Adipocyte (in vitro differentiated cells): ENCODE data around the gene AKR1C8.
"Not testable (repeated sequence)": the region's sequence is repeated elsewhere in the genome, so short reads cannot be mapped to it uniquely, and the experiment has no call there.

Experiments used
- DNase-seq: peaks from one replicate; pipeline ENCODE4 v3.0.0-alpha.2; 2015; ENCODE audit warnings: low read depth
- H3K27me3 ChIP-seq: replicated peaks from 2 replicates; pipeline ENCODE4 v1.7.0; 2013; ENCODE audit warnings: mild to moderate bottlenecking, low read length, moderate library complexity; ENCODE audit not compliant: control insufficient read depth, insufficient read depth
- H3K36me3 ChIP-seq: 2 replicates; pipeline ENCODE4 v1.7.0; 2013; ENCODE audit warnings: low read length, mild to moderate bottlenecking, moderate library complexity; ENCODE audit not compliant: control insufficient read depth, insufficient read depth, severe bottlenecking
- H3K4me1 ChIP-seq: 2 replicates; pipeline ENCODE4 v1.7.0; 2013; ENCODE audit warnings: mild to moderate bottlenecking, low read length, moderate library complexity; ENCODE audit not compliant: control insufficient read depth, insufficient read depth
- H3K4me3 ChIP-seq: 2 replicates; pipeline ENCODE4 v1.7.0; 2013; ENCODE audit warnings: mild to moderate bottlenecking, low read length, moderate library complexity
- H3K9ac ChIP-seq: 2 replicates; pipeline ENCODE4 v1.7.0; 2013; ENCODE audit warnings: mild to moderate bottlenecking, low read length, moderate library complexity
- H3K9me3 ChIP-seq: 2 replicates; pipeline ENCODE4 v1.7.0; 2013; ENCODE audit warnings: mild to moderate bottlenecking, low read length, moderate library complexity; ENCODE audit not compliant: control insufficient read depth

AKR1C8 gene

DNA sequence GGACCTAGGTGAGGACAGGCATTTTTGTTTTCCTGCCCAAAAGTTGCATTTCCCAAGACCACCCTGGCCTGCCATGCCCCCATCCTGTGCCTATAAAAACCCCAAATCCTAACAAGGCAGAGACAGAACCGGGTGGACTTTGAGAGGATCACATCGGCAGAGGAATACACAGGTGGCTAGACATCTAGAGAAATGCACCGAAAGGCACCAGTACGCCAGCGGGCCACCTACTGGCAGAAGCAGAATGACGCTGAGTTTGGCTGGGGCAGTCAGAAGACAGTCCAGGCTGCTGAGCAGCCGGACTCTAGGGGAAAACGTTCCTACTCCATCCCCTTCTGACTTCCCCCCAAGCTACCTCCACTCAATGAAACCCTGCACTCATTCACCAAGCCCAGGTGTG lies 14.4 kb upstream of the AKR1C8 start:
- H3K4me3 ChIP-seq = no peak overlapping the region
- H3K27me3 ChIP-seq = no peaks in the 10 kb centered on the region
- H3K4me1 ChIP-seq = no peaks in the 10 kb centered on the region
- H3K9me3 ChIP-seq = peaks cover 11% of the 10 kb centered on the region
- no peaks in the 10 kb centered on the region for H3K36me3 ChIP-seq
- no peak overlapping the region for H3K9ac ChIP-seq
- no peak for DNase-seq

DNA sequence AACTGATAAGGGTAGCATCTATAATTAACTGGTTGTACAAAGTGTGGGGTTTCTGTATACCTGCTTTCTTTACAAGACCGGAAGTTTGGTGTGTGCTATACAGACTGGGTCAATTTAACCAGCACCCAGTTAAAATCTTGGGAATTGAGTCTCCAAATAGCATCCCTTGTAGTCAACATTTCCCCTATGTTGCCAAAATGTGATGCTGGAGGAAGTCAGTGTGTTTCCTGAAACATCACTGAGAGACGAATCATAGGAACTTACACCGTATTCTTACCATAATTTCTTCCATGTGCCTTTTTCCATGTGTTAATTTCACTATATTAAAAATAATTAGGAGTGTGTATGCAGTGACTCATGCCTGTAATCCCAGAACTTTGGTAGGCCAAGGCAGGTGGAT lies 13.4 kb upstream of the AKR1C8 start:
- H3K27me3 ChIP-seq = no peaks in the 10 kb centered on the region
- no peaks in the 10 kb centered on the region for H3K36me3 ChIP-seq
- peaks cover 7% of the 10 kb centered on the region for H3K9me3 ChIP-seq
- H3K4me3 ChIP-seq = no peak overlapping the region
- no peaks in the 10 kb centered on the region for H3K4me1 ChIP-seq
- no peak overlapping the region for H3K9ac ChIP-seq
- no peak for DNase-seq

DNA sequence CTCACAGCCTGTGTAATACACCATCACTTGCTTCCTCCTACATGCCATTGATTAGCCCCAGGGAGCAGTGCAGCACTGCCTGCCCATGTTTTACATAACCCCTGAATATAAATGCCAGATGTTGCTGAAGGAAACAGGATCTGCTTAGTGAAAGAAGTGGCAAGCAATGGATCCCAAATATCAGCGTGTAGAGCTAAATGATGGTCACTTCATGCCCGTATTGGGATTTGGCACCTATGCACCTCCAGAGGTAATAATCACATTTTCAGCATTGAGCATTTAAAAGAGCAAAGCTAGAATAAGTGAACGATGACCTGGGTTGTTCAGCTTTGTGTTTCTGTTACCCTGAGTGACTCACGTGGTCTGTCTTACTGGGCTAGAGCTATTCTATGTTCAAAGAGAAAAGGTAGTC lies 11.8 kb upstream of the AKR1C8 start, which contains the start of gene AKR1C4:
Gene AKR1C4 (plus strand): TSS at position 136 of the 412 bp plus-strand sequence. CDS start 31 bp downstream, at position 167.
- Histone ChIP-seq H3K27me3 (no peaks in the 10 kb centered on the region), H3K4me1 (no peaks in the 10 kb centered on the region), H3K9ac (no peak within 1 kb of the TSS), H3K36me3 (no peaks in the 10 kb centered on the region), H3K4me3 (no peak within 1 kb of the TSS), H3K9me3 (no peaks in the 10 kb centered on the region)
- peak; percentile 1 for DNase-seq

DNA sequence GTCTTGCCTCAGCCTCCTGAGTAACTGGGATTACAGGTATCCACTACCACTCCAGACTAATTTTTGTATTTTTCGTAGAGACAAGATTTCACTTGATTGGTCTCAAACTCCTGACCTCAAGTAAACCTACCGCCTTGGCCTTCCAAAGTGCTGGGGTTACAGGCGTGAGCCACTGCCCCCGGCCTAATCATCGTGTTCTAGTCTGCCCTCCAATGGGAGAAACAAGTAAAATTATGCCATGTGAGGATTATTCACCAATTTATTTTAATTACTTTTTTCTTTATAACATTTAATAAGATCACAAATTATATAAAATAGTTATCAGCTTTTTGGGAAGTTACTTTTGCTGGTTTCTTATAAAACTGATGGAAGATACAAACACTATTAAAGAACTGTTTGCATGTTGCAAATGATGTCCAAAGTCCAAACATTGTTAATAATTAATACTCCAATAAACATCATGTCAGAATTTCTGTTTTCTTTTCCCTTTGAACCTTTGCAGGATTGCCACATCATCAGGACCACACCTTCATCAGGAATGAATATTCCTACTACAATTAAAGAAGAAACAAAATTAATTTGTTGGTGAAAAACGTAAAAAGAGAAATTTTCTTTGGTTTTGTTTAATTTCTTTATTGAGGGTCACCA lies 10.9 kb upstream of the AKR1C8 start:
- no peaks in the 10 kb centered on the region for H3K9me3 ChIP-seq
- H3K4me1 ChIP-seq = no peaks in the 10 kb centered on the region
- H3K27me3 ChIP-seq = no peaks in the 10 kb centered on the region
- no peaks in the 10 kb centered on the region for H3K36me3 ChIP-seq
- H3K4me3 ChIP-seq = no peak overlapping the region
- H3K9ac ChIP-seq = no peak overlapping the region
- DNase-seq = no peak

DNA sequence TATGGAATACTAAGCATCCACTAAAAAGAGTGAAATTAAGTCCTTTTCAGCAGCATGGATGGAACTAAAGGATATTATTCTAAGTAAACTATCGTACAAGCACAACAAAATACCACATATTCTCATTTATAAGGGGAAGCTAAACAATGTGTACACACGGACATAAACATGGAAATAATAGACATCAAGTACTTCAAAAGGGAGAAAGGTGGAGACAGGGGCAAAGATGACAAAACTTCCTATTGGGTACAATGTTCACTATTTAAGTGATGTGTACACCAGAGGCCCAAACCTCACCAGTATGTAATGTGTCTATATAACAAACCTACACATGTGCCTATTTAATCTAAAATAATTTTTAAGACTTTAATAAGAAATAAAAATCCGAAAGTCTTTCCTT lies 9.5 kb upstream of the AKR1C8 start:
- no peak for DNase-seq
- H3K36me3 ChIP-seq = no peaks in the 10 kb centered on the region
- H3K4me3 ChIP-seq = no peak overlapping the region
- no peaks in the 10 kb centered on the region for H3K27me3 ChIP-seq
- no peak overlapping the region for H3K9ac ChIP-seq
- no peaks in the 10 kb centered on the region for H3K9me3 ChIP-seq
- H3K4me1 ChIP-seq = no peaks in the 10 kb centered on the region

DNA sequence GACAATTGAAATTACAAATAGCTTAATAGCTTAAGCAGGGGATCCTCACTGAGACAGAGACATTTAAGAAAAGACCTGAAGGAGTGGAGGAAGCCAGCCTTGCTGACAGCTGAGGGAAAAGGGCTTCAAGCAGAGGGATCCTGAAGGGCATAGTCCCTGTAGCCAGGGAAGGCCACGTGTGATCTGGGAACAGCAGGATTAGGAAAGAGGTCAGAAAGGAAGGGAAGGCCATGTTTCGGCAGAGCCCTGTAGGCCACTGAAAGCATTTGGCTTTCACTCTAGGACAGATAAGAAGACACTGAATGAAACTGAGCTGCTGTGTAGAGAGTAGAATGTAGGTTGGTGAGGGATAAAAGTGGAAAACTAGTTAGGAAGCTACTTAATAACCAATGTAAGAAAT lies 3.4 kb upstream of the AKR1C8 start:
- Histone ChIP-seq H3K4me1 (peaks cover 36% of the 10 kb centered on the region), H3K27me3 (no peaks in the 10 kb centered on the region), H3K36me3 (no peaks in the 10 kb centered on the region), H3K9ac (no peak overlapping the region), H3K4me3 (no peak overlapping the region), H3K9me3 (no peaks in the 10 kb centered on the region)
- no peak for DNase-seq

DNA sequence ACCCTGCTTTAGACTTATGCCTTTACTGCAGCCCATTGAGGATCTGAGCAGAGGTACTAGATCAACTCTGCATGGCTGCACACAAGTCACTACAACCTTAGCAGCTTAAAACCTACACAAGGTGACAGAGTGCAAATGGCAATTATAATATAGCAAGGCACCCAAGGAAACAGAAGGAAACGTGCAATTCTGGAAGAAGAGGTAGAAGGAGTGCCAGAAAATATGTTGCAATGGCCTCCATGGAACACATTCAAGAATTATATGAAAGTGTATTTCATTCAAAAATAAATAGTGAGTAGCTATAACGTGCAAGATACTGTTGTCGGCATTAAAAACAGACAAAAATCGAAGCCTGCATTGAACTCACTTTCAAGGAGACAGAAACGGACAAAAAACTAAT lies 2.9 kb upstream of the AKR1C8 start:
- no peaks in the 10 kb centered on the region for H3K36me3 ChIP-seq
- no peak for DNase-seq
- H3K9ac ChIP-seq = no peak overlapping the region
- H3K9me3 ChIP-seq = no peaks in the 10 kb centered on the region
- no peaks in the 10 kb centered on the region for H3K27me3 ChIP-seq
- H3K4me1 ChIP-seq = peaks cover 36% of the 10 kb centered on the region
- no peak overlapping the region for H3K4me3 ChIP-seq

DNA sequence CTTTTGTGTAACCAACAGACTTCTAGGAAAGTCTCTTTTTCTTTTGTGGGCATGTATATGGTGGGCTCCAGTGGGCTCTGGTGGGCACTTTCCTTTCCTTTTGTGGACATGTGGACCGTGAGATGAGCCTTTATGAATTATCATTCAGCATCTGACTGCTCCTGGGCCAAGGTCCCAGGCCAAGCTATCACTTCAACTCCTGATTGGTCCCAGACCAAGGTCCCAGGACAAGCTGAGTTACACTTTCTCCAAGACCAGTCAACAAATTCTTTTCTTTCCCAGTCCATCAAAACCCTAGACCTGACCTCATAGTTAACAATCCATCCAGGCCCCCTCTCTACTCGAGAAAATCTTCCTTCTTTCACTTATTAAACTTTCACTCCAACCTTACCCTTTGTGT lies 1.0 kb downstream of the AKR1C8 start:
- H3K36me3 ChIP-seq = no peaks in the 10 kb centered on the region
- no peak overlapping the region for H3K4me3 ChIP-seq
- H3K27me3 ChIP-seq = no peaks in the 10 kb centered on the region
- DNase-seq = no peak
- H3K9ac ChIP-seq = no peak overlapping the region
- H3K4me1 ChIP-seq = peaks cover 35% of the 10 kb centered on the region
- H3K9me3 ChIP-seq = no peaks in the 10 kb centered on the region

DNA sequence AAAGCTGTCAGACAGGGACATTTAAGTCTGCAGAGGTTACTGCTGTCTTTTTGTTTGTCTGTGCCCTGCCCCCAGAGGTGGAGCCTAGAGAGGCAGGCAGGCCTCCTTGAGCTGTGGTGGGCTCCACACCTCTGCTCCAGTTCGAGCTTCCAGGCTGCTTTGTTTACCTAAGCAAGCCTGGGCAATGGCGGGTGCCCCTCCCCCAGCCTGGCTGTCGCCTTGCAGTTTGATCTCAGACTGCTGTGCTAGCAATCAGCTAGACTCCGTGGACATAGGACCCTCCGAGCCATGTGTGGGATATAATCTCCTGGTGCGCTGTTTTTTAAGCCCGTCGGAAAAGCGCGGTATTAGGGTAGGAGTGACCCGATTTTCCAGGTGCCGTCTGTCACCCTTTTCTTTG lies 4.4 kb downstream of the AKR1C8 start:
- H3K4me3 ChIP-seq, H3K27me3 ChIP-seq: not testable (repeated sequence)

DNA sequence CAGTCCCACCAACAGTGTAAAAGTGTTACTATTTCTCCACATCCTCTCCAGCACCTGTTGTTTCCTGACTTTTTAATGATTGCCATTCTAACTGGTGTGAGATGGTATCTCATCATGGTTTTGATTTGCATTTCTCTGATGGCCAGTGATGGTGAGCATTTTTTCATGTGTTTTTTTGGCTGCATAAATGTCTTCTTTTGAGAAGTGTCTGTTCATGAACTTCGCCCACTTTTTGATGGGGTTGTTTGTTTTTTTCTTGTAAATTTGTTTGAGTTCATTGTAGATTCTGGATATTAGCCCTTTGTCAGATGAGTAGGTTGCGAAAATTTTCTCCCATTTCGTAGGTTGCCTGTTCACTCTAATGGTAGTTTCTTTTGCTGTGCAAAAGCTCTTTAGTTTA lies 9.4 kb downstream of the AKR1C8 start:
- H3K36me3 ChIP-seq, H3K4me3 ChIP-seq, DNase-seq, H3K27me3 ChIP-seq, H3K9ac ChIP-seq, H3K9me3 ChIP-seq, H3K4me1 ChIP-seq: not testable (repeated sequence)

More for the DNA sequence above, 4.4 kb downstream of the AKR1C8 start:
- not testable (repeated sequence) for H3K9me3 ChIP-seq, H3K36me3 ChIP-seq, DNase-seq, H3K9ac ChIP-seq
- peaks cover 12% of the 10 kb centered on the region for H3K4me1 ChIP-seq

DNA sequence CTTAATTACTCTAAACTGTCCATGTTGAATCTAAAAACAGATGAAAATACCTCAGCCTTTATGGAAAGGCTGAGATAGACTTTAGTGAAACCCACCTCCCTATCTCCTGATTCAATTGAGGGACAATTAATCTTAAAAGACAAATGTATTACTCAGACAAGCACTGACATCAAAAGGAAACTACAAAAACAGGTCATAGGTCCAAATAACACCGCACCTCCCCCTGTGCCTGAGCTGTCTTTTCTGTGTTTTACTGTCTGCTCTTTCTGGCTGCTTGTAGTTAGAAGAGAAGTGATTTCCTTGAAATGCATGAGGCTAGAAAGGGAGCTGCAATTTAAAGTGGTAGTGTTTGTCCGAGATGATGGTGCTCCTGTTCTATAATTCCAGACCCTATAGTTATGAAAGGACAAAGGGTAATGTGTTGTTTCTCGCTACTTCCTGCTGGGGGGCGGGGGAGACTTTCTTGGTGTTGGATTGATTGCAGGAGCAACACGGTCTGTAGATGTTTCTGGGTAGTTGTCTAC lies 16.0 kb downstream of the AKR1C8 start:
- DNase-seq = no peak
- H3K27me3 ChIP-seq = no peaks in the 10 kb centered on the region
- no peaks in the 10 kb centered on the region for H3K4me1 ChIP-seq
- peaks cover 35% of the 10 kb centered on the region for H3K9me3 ChIP-seq
- H3K4me3 ChIP-seq = no peak overlapping the region
- no peaks in the 10 kb centered on the region for H3K36me3 ChIP-seq
- no peak overlapping the region for H3K9ac ChIP-seq

DNA sequence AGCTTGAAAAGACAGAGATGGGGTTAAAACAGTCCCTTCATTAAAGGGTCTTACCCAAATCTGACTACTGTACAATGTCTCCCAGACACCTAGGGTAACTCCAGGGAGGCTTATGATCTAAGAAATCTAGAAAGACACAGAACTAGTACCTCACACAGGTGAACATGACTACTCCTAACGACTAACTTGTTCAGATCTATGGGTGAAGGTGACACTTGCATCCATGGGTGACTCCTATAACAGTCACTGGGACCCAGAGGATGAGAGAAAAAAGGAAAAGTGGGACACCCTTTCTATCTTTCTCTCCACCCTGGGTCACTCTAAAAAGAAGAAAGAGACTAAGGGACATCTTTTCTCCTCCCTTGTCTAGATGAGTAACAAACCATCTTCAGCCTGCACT lies 19.2 kb downstream of the AKR1C8 start:
- Histone ChIP-seq H3K4me3 (no peak overlapping the region), H3K9me3 (peaks cover 45% of the 10 kb centered on the region), H3K27me3 (no peaks in the 10 kb centered on the region), H3K4me1 (no peaks in the 10 kb centered on the region), H3K36me3 (no peaks in the 10 kb centered on the region), H3K9ac (no peak overlapping the region)
- DNase-seq = no peak
